Effector memory CD8-positive, alpha-beta T cell (primary cell): ENCODE measurements around the gene MCIDAS.

Source experiments
- ATAC-seq: fragments of 150-1000 bp; cut with Tn5 transposase; replicated peaks from 2 replicates; pipeline ENCODE4 v1.10.0; 2021; ENCODE audit warnings: mild to moderate bottlenecking, moderate library complexity
- DNase-seq, 3 experiments: peaks; one replicate each; pipeline ENCODE4 v3.0.0; 2021
- H3K27ac Mint-ChIP-seq, 2 donors: one replicate each; pipeline ENCODE4 v1.8.0; 2022; ENCODE audit warnings: mild to moderate bottlenecking in 2 of 2, mixed read lengths in 2 of 2, moderate library complexity in 2 of 2
- H3K27me3 Mint-ChIP-seq, 2 donors: one replicate each; pipeline ENCODE4 v1.8.0; 2022; ENCODE audit warnings: mixed read lengths in 2 of 2
- H3K36me3 Mint-ChIP-seq: one replicate; pipeline ENCODE4 v1.8.0; 2022; ENCODE audit warnings: mild to moderate bottlenecking, moderate library complexity, mixed read lengths; ENCODE audit not compliant: insufficient read depth
- H3K4me1 Mint-ChIP-seq, 2 donors: one replicate each; pipeline ENCODE4 v1.8.0; 2022; ENCODE audit warnings: low read depth in 2 of 2, mixed read lengths in 2 of 2
- H3K4me3 Mint-ChIP-seq, 2 donors: one replicate each; pipeline ENCODE4 v1.8.0; 2022; ENCODE audit warnings: mild to moderate bottlenecking in 2 of 2, mixed read lengths in 2 of 2, moderate library complexity in 2 of 2
- H3K9me3 Mint-ChIP-seq, 2 donors: one replicate each; pipeline ENCODE4 v1.8.0; 2022; ENCODE audit warnings: mixed read lengths in 2 of 2

The MCIDAS gene

DNA sequence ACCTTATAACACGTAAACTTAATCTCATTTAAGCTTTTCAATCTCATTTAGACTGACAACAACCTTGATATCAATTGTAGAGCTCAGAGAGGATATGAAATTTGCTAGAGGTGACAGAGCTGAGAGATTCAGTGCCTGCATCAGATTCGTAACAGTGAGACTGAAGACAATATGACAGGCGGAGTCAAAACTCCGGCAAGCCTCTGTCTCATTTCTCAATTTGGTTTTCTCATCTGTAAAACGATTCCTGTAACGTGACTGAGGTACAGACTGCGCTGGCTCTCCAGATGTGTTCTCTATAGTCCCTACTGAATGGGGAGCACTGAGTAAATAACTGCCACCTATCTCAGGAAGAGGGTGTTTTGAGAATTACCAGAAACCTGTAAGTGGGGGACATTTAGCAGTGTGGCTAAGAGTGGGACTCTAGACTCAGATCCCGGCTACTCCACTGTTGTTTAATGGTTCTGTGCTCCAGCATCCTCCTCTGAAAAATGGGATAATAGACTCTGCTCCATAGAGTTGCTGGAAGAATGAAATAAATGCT is 3.0 kb upstream of the MCIDAS start:
- Mint-ChIP-seq H3K4me1 (peaks cover 30 to 42% of the 10 kb centered on the region in 2 donors), H3K27ac (no peak overlapping the region), H3K27me3 (peaks cover 79 to 90% of the 10 kb centered on the region in 2 donors), H3K4me3 (no peak overlapping the region), H3K9me3 (no peaks in the 10 kb centered on the region), H3K36me3 (no peaks in the 10 kb centered on the region)
- ATAC-seq (no peak), DNase-seq (no peak)

DNA sequence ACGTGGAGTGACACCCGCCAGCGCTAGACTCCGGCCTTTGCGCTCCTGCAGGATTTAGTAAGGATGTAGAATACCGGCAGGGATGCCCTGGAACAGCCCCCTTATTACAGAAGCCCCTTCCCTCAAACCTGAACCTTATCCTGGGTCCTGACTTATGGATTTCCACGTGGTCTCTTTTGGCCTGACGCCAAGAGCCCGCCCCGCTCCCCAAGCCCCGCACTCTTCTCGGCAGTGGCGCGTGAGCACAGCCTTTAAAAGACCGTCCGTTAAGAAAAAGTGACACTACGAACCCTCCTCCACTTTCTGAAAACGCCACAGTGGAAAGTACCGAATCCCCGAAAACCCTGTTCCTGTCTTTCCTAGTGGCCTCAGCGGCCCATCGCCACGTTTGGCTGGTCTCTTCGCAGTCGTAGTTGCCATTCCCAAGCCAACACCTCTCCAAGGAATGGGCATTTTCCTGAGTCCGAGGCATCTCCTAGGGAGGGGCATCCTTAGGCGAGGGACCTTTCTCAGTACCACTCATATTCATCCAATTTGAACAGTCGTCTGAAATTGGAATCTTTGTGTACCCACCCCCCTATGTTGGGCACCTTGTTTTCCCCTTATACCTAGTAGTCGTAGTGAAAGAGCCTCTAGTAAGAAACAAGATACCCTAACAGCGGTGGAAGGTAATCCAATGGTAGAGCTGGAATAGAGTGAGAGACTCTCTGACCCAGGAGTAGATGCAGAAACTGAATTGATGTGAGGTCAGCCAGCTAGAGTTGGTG is 732 bp upstream of the MCIDAS start:
- Mint-ChIP-seq H3K27ac (no peak overlapping the region), H3K4me1 (peaks cover 27 to 41% of the 10 kb centered on the region in 2 donors), H3K9me3 (no peaks in the 10 kb centered on the region), H3K36me3 (peaks cover 2% of the 10 kb centered on the region), H3K4me3 (peak overlapping the region; percentile 73 to 80), H3K27me3 (peaks cover 87 to 96% of the 10 kb centered on the region in 2 donors)
- DNase-seq (no peak), ATAC-seq (no peak)

DNA sequence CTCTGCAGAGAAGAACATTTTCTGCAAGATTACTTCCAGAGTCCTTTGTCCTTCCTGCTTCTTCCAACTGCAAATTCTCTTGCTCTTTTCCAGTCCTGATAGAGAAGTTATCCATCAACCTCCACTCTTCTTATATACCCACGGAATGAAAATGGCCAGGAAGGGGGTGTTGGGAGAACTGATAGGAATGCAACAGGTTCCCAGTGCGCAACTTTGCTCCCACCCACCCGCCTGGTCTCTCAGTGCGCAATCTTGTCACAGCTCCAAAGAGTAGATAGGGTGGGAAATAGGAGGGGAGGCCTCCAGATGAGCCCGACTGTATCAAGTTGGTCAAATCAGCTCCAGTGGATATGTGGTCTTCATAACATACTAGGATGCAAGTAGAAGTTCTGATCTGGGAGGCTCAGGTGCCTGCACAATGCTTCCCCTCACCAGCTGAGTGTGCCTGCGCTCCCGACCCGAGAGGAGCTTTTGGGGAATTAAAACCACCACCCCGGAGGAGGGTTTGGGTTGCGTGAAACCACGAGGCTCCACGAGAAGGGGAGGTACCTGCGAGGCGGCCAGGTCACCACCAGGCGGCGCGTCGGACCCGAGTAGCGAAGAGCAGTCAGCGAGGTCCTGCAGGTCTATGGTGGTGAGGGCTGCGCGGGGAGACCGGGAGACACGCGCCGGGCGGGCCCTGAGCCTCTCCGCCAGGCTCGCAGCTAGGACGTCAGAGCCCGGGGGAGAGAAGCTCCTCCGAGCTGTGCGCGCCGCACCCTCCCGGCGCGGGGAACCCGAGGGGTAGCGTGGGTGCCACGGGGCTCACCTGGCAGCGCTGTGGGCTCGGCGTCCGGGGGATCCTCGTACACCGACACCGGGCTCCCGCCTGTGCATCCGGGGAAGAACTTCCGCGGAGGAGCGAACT is 835 bp downstream of the MCIDAS start:
- H3K27me3 Mint-ChIP-seq, result peaks cover 85 to 96% of the 10 kb centered on the region in 2 donors
- H3K27ac Mint-ChIP-seq, result no peak overlapping the region
- no peaks in the 10 kb centered on the region for H3K9me3 Mint-ChIP-seq
- DNase-seq (peak in 1 of 3 experiments; percentile 23), ATAC-seq (peak; percentile 51)
- peak overlapping the region; percentile 72 to 80 for H3K4me3 Mint-ChIP-seq
- H3K36me3 Mint-ChIP-seq, result peaks cover 7% of the 10 kb centered on the region
- H3K4me1 Mint-ChIP-seq, result peaks cover 12 to 30% of the 10 kb centered on the region in 2 donors

DNA sequence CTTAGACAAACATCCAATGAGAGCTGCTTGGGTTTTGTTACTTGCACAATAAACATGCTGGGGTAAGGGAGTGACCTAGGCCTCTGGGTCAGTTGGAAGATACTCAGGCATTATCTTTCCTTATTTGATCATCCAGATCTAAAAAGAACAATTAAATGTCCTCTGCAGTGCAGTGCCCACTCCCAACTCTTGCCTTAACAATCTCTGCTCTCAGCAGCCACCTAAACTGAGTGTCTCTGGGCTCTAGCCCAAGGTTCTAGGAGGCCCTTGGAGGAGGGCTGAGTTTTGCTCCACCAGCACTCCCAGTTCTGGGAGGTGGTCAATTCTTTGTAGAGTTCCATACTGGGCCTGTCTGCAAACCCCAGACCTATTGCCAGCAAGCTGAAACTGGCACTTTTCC is 1.8 kb downstream of the MCIDAS start:
- DNase-seq, result no peak
- Mint-ChIP-seq H3K4me1 (peaks cover 14 to 29% of the 10 kb centered on the region in 2 donors), H3K4me3 (peak overlapping the region; percentile 72 to 80), H3K27me3 (peaks cover 85 to 96% of the 10 kb centered on the region in 2 donors), H3K27ac (no peak overlapping the region), H3K36me3 (peaks cover 7% of the 10 kb centered on the region), H3K9me3 (no peaks in the 10 kb centered on the region)
- no peak for ATAC-seq

DNA sequence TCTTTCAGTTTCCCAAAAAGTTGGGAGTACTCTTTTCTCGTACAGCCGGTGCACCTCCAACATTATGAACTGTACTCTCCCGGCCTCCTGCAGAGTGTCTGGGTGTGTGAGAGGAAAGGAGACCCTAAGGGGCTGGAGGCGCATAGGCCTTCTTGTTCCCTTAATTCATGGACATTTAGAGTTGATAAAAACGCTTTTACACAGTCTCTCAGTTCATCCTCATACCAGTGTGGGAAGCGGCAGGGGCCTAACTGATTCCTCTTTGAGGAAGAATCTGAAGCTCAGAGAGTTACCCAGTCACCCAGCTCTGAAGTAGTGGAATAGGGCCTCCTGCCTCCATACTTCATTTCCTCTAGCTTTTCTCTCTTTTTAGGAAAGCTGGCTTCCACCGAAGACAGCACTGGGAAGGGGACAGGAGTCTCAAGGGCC is 3.3 kb downstream of the MCIDAS start:
- ATAC-seq (no peak), DNase-seq (no peak)
- Mint-ChIP-seq H3K27me3 (peaks cover 80 to 96% of the 10 kb centered on the region in 2 donors), H3K4me1 (peaks cover 14 to 29% of the 10 kb centered on the region in 2 donors), H3K4me3 (peak overlapping the region in 1 of 2 donors; percentile 57), H3K36me3 (peaks cover 10% of the 10 kb centered on the region), H3K27ac (no peak overlapping the region), H3K9me3 (no peaks in the 10 kb centered on the region)

DNA sequence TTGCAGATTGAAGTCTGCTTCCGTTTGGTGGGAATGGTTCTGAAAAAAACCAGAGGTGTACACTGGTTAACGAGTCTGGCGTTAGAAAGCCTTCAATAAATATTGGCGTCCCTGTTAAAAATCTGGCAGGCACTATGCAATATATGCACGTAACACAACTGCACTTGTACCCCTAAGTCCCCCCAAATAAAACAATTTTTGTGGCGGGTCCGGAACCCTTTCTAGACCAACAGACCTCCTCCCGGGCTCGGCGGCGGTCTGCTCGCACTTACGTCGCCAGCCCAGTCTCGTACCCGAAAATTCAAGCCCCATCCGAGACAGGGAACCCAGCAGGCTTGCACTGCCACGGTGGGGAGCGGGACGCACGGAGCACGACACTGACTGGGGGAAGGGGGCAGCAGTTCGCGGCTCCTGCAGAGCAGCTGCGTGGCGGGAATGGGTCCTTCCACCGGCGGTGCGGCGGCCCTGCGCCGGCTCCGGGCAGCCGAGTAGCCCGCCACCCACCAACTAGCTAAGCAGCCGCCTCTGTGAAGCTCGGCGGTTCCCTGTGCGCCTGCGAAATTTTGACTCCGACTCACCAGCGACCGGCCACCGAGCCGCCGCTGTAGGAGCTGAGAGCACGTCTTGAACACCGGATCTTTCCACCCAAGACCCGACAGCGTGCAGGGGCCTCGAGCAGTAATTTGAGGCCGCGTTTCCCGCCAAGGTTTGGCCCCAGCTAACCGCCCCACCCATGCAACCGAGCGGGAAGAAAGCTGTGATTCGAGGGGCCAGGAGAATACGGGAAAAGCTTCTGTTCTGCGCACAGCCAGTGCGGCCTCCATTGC is 3.9 kb downstream of the MCIDAS start:
- H3K27ac Mint-ChIP-seq, result no peak overlapping the region
- no peak for ATAC-seq
- peaks cover 10% of the 10 kb centered on the region for H3K36me3 Mint-ChIP-seq
- H3K4me1 Mint-ChIP-seq, result peaks cover 14 to 27% of the 10 kb centered on the region in 2 donors
- H3K4me3 Mint-ChIP-seq, result peak overlapping the region in 1 of 2 donors; percentile 57
- H3K9me3 Mint-ChIP-seq, result no peaks in the 10 kb centered on the region
- no peak for DNase-seq
- H3K27me3 Mint-ChIP-seq, result peaks cover 80 to 96% of the 10 kb centered on the region in 2 donors

DNA sequence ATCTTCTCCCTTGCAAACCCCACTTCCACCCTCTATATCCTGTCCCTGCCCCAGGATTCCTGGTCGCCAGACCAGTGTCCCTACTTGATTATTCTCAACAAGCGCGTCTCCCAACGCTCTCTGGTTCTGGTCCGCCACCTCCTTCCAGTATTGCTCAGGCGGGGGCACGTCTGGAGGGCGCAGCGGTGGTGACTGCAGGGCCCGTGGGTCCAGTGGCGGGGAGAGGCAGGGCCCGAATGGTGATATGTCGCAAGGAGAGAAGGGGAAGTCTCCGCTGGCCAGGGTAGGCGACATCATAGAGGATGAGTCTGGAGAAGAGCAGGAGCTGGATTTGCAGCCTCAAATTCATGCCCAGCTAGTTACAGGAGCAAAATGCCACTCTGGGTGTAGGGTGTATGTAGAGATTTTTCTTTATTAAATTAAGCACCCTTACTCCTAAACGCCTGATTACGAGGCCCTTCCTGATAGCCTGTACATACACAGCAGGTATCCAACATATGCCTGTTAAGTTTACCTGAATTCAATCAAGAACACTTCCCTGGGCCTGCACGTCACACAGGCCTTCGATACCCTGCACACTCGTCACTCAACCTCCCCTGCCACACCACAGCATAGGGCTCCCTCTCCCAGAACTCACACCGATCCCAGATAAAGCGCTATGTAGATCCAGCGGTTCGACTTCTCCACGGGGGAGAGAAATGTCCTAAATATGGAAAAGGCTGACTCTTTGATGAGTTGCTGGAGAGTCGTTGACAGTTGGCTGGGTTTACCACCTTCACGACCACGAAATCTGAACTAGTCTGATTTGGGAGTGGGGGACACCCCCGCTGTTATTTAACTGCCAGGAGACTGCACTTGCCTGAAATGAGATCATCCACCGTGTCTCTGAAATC is 4.8 kb downstream of the MCIDAS start:
- peaks cover 8 to 20% of the 10 kb centered on the region in 2 donors for H3K4me1 Mint-ChIP-seq
- H3K9me3 Mint-ChIP-seq, result no peaks in the 10 kb centered on the region
- DNase-seq (no peak), ATAC-seq (no peak)
- H3K4me3 Mint-ChIP-seq, result peak overlapping the region in 1 of 2 donors; percentile 19
- no peak overlapping the region for H3K27ac Mint-ChIP-seq
- H3K36me3 Mint-ChIP-seq, result peaks cover 10% of the 10 kb centered on the region
- peaks cover 78 to 95% of the 10 kb centered on the region in 2 donors for H3K27me3 Mint-ChIP-seq

DNA sequence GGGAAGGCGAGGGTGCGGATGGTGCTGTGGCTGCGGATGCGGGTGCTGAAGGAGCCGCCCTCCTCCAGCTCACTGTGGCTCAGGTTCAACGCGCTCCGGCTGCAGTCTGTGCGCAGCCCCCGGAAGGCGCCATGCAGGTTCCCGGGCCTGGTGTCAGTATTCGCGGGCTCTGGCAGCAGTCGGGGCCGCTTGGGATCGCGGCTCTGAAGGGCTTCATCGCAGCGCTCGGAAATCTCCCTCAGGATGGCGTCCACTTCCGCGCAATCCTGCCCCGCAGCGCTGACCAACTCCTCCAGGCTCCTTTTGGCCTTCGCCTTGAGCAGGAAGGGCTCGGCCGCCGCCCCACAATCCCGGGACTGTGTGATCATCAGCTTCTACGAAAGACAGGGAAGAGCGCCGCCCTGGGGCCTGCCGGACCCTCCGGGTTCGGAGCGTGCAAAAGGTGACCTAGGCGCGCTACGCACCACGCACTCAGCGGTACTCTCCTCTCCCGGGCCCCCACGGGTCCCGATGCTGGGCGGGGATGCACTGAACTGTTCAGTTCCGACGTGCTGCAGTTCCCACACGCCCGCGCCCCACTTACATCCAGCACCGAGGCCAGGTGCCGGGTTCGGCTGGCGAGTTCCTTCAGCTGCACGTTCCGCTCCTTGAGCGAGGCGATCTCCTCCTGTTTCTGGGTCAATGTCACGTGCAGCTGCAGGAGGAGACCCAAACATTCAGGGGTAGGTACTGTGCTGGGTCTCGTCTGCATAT is 6.5 kb downstream of the MCIDAS start:
- Mint-ChIP-seq H3K36me3 (peaks cover 10% of the 10 kb centered on the region), H3K4me1 (peaks cover 8 to 14% of the 10 kb centered on the region in 2 donors), H3K4me3 (peak overlapping the region; percentile 71 to 78), H3K27ac (no peak overlapping the region), H3K9me3 (no peaks in the 10 kb centered on the region), H3K27me3 (peaks cover 69 to 82% of the 10 kb centered on the region in 2 donors)
- DNase-seq (no peak), ATAC-seq (peak; percentile 61)

DNA sequence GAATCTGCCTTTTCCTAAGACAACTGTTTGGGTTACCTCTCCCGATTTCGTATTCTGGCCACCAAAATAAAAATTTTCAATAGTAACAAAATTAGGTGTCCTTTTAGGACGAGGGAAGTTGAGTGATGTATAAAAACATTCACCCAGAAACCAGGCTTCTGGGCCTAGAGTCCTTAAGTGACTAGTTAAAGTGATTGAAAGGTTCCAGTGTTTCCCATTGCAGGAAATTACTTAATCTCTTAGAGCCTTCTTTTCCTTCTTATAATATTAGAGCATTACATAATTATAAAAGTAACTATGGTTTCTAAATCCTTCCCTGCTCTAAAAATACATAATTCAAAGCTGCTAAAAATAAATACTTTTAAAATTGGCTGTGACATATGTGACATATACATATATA is 7.3 kb downstream of the MCIDAS start:
- Mint-ChIP-seq H3K27me3 (peaks cover 63 to 74% of the 10 kb centered on the region in 2 donors), H3K4me3 (peak overlapping the region; percentile 71 to 78), H3K9me3 (no peaks in the 10 kb centered on the region), H3K36me3 (peaks cover 10% of the 10 kb centered on the region), H3K4me1 (peaks cover 8 to 13% of the 10 kb centered on the region in 2 donors), H3K27ac (no peak overlapping the region)
- DNase-seq (no peak), ATAC-seq (no peak)

DNA sequence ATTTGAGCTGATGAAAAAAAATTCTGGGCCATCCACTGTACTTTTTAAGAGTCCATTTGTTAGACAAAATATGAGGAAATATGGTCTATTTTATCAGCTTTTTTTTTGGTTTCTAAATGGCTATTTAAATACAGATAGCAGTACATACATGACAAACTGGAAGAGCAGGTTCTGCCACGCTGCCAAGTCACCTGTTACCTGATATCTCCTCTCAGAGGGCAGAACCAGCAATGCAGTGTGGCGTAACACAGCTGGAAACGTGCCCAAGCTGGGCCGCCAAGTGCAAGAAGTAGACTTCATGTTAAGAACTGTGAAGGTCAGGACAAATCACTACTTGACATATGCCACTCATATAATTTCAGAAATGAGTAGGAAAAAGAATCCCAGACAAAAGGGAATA is 8.1 kb downstream of the MCIDAS start:
- peaks cover 55 to 66% of the 10 kb centered on the region in 2 donors for H3K27me3 Mint-ChIP-seq
- no peak overlapping the region for H3K4me3 Mint-ChIP-seq
- no peak for ATAC-seq

DNA sequence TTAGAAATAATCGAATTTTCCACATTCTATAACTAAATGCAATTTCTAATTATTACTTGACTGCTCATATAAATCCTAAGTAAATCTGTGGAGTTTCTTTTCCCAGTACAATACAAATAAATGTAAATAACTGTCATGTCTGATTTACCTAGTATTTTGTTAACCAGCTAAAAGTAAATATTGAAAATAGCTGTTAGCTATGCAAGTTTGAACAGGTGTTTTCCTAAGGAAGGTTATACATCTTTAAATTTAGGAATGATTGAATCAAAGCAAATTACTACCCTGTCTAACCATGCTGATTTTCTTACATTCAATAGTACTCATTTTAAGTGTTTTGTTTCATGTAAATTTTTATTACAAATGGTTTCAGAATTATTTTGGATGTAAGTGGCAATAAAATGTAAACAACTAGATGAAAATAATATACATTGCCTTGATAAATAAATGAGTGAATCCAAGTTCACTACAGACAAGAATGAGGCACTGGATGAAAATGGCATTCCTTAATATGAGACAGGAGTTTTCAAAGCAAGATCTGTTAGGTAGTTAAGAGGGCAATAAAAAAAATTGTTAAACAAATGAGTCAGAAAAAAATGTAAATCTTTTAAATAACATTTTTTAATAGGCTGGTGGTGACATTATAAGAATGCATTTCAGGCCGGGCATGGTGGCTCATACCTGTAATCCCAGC is 15.8 kb downstream of the MCIDAS start:
- no peak overlapping the region for H3K4me3 Mint-ChIP-seq
- no peak overlapping the region for H3K27ac Mint-ChIP-seq
- H3K36me3 Mint-ChIP-seq, result no peaks in the 10 kb centered on the region
- H3K27me3 Mint-ChIP-seq, result peaks cover 15 to 18% of the 10 kb centered on the region in 2 donors
- ATAC-seq (no peak), DNase-seq (no peak)
- peaks cover 0 to 1% of the 10 kb centered on the region in 2 donors for H3K4me1 Mint-ChIP-seq
- H3K9me3 Mint-ChIP-seq, result no peaks in the 10 kb centered on the region

More for the DNA sequence above, 8.1 kb downstream of the MCIDAS start:
- Mint-ChIP-seq H3K4me1 (peaks cover 8 to 13% of the 10 kb centered on the region in 2 donors), H3K9me3 (no peaks in the 10 kb centered on the region), H3K36me3 (peaks cover 10% of the 10 kb centered on the region), H3K27ac (no peak overlapping the region)
- DNase-seq, result no peak
